ENCODE results near the gene GHDC.

DNA sequence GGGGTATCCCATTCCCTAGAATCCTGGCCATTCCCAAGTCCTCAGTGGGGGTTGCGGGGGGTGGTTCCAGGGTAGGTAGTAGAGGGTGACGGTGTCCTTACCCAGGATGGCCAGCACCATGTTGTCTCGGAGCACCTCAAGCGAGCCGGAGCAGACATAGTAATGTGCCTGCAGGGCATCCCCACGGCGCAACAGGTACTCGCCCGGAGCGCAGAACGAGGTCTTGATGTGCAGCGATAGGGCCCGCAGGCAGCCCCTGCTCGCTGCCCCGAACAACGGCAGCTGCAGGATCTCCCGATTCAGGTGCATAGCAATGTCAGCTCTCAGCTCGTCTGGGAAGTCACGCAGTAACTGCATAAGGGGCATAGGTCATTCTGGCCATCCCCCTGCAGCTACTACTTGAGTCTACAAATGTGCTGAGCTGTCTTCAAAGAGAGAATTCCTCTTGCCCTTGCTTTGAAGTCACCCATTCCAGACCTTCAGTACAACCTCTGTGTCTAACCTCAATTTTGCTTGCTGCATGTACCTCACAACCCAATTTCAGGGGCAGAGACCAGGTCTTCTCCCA, 28.0 kb downstream of the GHDC start:
- TF ChIP-seq, protein P1, sequence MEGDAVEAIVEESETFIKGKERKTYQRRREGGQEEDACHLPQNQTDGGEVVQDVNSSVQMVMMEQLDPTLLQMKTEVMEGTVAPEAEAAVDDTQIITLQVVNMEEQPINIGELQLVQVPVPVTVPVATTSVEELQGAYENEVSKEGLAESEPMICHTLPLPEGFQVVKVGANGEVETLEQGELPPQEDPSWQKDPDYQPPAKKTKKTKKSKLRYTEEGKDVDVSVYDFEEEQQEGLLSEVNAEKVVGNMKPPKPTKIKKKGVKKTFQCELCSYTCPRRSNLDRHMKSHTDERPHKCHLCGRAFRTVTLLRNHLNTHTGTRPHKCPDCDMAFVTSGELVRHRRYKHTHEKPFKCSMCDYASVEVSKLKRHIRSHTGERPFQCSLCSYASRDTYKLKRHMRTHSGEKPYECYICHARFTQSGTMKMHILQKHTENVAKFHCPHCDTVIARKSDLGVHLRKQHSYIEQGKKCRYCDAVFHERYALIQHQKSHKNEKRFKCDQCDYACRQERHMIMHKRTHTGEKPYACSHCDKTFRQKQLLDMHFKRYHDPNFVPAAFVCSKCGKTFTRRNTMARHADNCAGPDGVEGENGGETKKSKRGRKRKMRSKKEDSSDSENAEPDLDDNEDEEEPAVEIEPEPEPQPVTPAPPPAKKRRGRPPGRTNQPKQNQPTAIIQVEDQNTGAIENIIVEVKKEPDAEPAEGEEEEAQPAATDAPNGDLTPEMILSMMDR (IDR thresholded peaks at IDR 0.05) = no peak
- TF ChIP-seq POLR2A (IDR thresholded peaks at IDR 0.05) = no peak

Data from uterus (tissue), 2 donors.